Endothelial cell of umbilical vein (primary cell): ENCODE data around the gene POU2AF3. TPM values are rescaled to one million over a fixed set of nuclear protein-coding genes. Genes with fewer than 3 reads are reported as not detected.

Experiments
- BruUV-seq: library from RNA; stranded (reverse); fragments of 400-500 nt; replicated peaks from 2 replicates; lab custom pipeline; 2021; lab: Mats Ljungman, UMichigan
- CTCF ChIA-PET: fragments of 300-600, 350-600 bp; sonication (Branson Sonifier 250); formaldehyde crosslinking; loops from one replicate; lab custom pipeline; 2021; ENCODE audit warnings: antibody characterized with exemption, inconsistent platforms; lab: Charles Lee
- POLR2A ChIA-PET: fragments of 300-600, 350-600 bp; sonication (Branson Sonifier 250); formaldehyde crosslinking; loops from one replicate; lab custom pipeline; 2021; ENCODE audit warnings: antibody characterized with exemption, inconsistent platforms; lab: Charles Lee
- DNase-seq: peaks from one replicate; pipeline ENCODE4 v3.0.0-alpha.2; 2011; ENCODE audit warnings: low read depth, low spot score
- FAIRE-seq: peaks from 2 replicates; lab custom pipeline; 2011; peaks lifted over from hg19 to GRCh38; lab: Jason Lieb, UNC
- H2AFZ ChIP-seq: 2 replicates; pipeline ENCODE4 v1.6.0; 2012; ENCODE audit warnings: low read depth, low read length, control low read depth, inconsistent platforms
- H3K27ac ChIP-seq: 2 replicates; pipeline ENCODE4 v1.5.1; 2011; ENCODE audit warnings: low read depth, mild to moderate bottlenecking, control low read depth, low read length, moderate library complexity; ENCODE audit not compliant: insufficient read depth
- H3K27me3 ChIP-seq, 2 experiments: 2 replicates each; pipeline versions ENCODE4 v1.6.0 to v1.6.1; 2011; ENCODE audit warnings: low read length in 2 of 2, mixed read lengths in 1 of 2; ENCODE audit not compliant: control insufficient read depth in 2 of 2, insufficient read depth in 2 of 2
- H3K36me3 ChIP-seq, 2 experiments: 2 replicates in 1 of 2; 3 replicates in 1 of 2; pipeline ENCODE4 v1.5.1; 2011; ENCODE audit warnings: low read length in 2 of 2, mild to moderate bottlenecking in 1 of 2, moderate library complexity in 1 of 2; ENCODE audit not compliant: control insufficient read depth in 2 of 2, insufficient read depth in 2 of 2; ENCODE audit errors: extremely low read depth in 1 of 2
- H3K4me1 ChIP-seq: 3 replicates; pipeline ENCODE4 v1.5.1; 2011; ENCODE audit warnings: mild to moderate bottlenecking, low read length; ENCODE audit not compliant: control insufficient read depth, insufficient read depth; ENCODE audit errors: extremely low read depth
- H3K4me2 ChIP-seq: 2 replicates; pipeline ENCODE4 v1.6.1; 2011; ENCODE audit warnings: low read length, control low read depth, mixed read lengths; ENCODE audit not compliant: insufficient read depth
- H3K4me3 ChIP-seq, 3 experiments: fragments of 200-600 bp in 1 of 3; sonication (generic), shearing (Covaris generic) in 1 of 3; replicated peaks in 1 of 3; 2 replicates each; pipeline ENCODE4 v1.5.1; 2011 to 2016; ENCODE audit warnings: control low read depth in 3 of 3, low read length in 3 of 3, mild to moderate bottlenecking in 2 of 3, inconsistent platforms in 1 of 3, low read depth in 1 of 3, moderate library complexity in 1 of 3; ENCODE audit not compliant: insufficient read depth in 1 of 3
- H3K79me2 ChIP-seq: 2 replicates; pipeline ENCODE4 v1.6.0; 2012; ENCODE audit warnings: low read length, inconsistent platforms; ENCODE audit not compliant: control insufficient read depth, insufficient read depth
- H3K9ac ChIP-seq: replicated peaks from 2 replicates; pipeline ENCODE3; 2011; ENCODE audit warnings: low read length, control low read depth; ENCODE audit not compliant: insufficient read depth; ENCODE audit errors: extremely low read depth
- H3K9me1 ChIP-seq: replicated peaks from 3 replicates; pipeline ENCODE4 v1.6.0; 2011; ENCODE audit warnings: mild to moderate bottlenecking, low read length; ENCODE audit not compliant: control insufficient read depth, insufficient read depth; ENCODE audit errors: extremely low read depth
- H3K9me3 ChIP-seq: replicated peaks from 2 replicates; pipeline ENCODE4 v1.5.1; 2012; ENCODE audit warnings: low read length, inconsistent platforms; ENCODE audit not compliant: control insufficient read depth, insufficient read depth
- H4K20me1 ChIP-seq: replicated peaks from 2 replicates; pipeline ENCODE3; 2011; ENCODE audit warnings: mild to moderate bottlenecking, low read length; ENCODE audit not compliant: control insufficient read depth, insufficient read depth; ENCODE audit errors: extremely low read depth
- EZH2 ChIP-seq: IDR thresholded peaks from 2 replicates; pipeline ENCODE4 v1.6.1; 2012; ENCODE audit warnings: borderline replicate concordance, low read depth, mild to moderate bottlenecking, moderate library complexity, low read length, inconsistent platforms; ENCODE audit not compliant: severe bottlenecking
- FOS ChIP-seq: IDR thresholded peaks from 2 replicates; pipeline ENCODE4 v1.6.1; 2011; ENCODE audit warnings: mild to moderate bottlenecking, low read length, moderate library complexity, borderline replicate concordance; ENCODE audit not compliant: insufficient read depth
- GATA2 ChIP-seq: IDR thresholded peaks from 2 replicates; pipeline ENCODE4 v1.7.0; 2011; ENCODE audit warnings: low read depth, mild to moderate bottlenecking, moderate library complexity, mixed read lengths, low read length; ENCODE audit not compliant: insufficient read length, insufficient read depth
- JUN ChIP-seq: IDR thresholded peaks from 2 replicates; pipeline ENCODE4 v1.6.1; 2011; ENCODE audit warnings: borderline replicate concordance, low read depth; ENCODE audit not compliant: insufficient read length, insufficient read depth
- MAX ChIP-seq: IDR thresholded peaks from 2 replicates; pipeline ENCODE4 v1.6.1; 2011; ENCODE audit not compliant: insufficient read depth, insufficient read length
- MYC ChIP-seq: IDR thresholded peaks from one replicate; pipeline ENCODE4 v1.6.1; 2011; ENCODE audit warnings: mild to moderate bottlenecking, low read depth, low read length
- POLR2A ChIP-seq: IDR thresholded peaks from 2 replicates; pipeline ENCODE4 v1.6.1; 2012; ENCODE audit warnings: low read depth, mild to moderate bottlenecking, control low read depth, low read length
- POLR2AphosphoS5 ChIP-seq: IDR thresholded peaks from 2 replicates; pipeline ENCODE4 v1.6.1; 2012; ENCODE audit warnings: low read depth, mild to moderate bottlenecking, control low read depth, low read length, moderate library complexity; ENCODE audit not compliant: insufficient read depth
- dilution Hi-C: fragments of 300-500 bp; cut with MboI; formaldehyde crosslinking; loops from one replicate; pipeline ENCODE4 v1.15.0; 2019; ENCODE audit warnings: low sequenced_read_pairs; ENCODE audit not compliant: extremely low pct_ligation_motif_present
- intact Hi-C: fragments of 100-400 bp; cut with micrococcal nuclease; formaldehyde crosslinking; loops from one replicate; pipeline ENCODE4 v1.10.0; 2022
- polyA plus RNA-seq, 4 experiments: library from polyadenylated mRNA; depleted of rRNA in 3 of 4; stranded (reverse) in 3 of 4; unstranded in 1 of 4; fragments of >200 nt; gene quantifications; 2 replicates each; pipeline versions ENCODE4 v1.2.1 to v1.2.3, GENCODE V29; 2011 to 2012; ENCODE audit warnings: missing spikeins in 1 of 4
- total RNA-seq: library from RNA; stranded (reverse); gene quantifications from 2 replicates; pipeline ENCODE4 v1.2.3, GENCODE V29; 2021
- TF ChIP-seq, protein P1 (sequence below), 2 donors: IDR thresholded peaks; 1 replicate in 1 of 2; 2 replicates in 1 of 2; pipeline ENCODE4 v1.5.1; 2011; ENCODE audit warnings: low read length in 2 of 2, mild to moderate bottlenecking in 2 of 2, moderate library complexity in 2 of 2, control low read depth in 1 of 2, inconsistent platforms in 1 of 2, low read depth in 1 of 2; ENCODE audit not compliant: insufficient read depth in 1 of 2; ENCODE audit errors: extremely low read depth in 1 of 2

The POU2AF3 gene
- total and polyA plus RNA-seq, 2 donors (not counting 3 experiments of a cell fraction or from before 2014, with no cell fraction given), result not detected

DNA sequence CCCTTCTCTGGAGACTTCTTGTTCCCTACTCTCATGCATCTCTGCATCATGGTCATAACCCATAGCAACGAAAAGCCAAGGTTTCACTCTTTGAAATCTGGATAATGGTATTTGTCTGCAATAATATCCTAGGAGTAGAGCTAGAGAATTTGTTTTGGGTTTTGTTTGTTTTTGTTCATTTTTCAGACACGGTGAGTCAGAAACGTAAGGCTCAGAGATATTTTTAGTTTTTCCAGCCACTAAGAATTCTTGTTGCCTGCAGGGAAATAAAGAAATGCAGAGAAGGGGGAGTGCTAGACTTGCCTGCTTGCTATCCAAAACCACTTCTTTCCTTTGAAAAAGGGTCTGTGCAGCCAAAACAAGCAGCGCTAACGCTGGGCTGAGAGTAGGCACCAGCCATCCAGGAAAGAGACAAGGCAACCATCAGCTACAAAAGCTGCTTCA lies 26.0 kb downstream of the POU2AF3 start:
- ChIA-PET POLR2A (no interaction called here), CTCF (no interaction called here)
- Histone ChIP-seq H3K9me3 (no peaks in the 10 kb centered on the region), H3K9me1 (no peaks in the 10 kb centered on the region), H3K27me3 (no peaks in the 10 kb centered on the region), H3K4me3 (no peak overlapping the region), H3K9ac (no peak overlapping the region), H4K20me1 (no peaks in the 10 kb centered on the region), H3K27ac (no peak overlapping the region), H3K4me1 (no peaks in the 10 kb centered on the region), H3K36me3 (no peaks in the 10 kb centered on the region), H3K4me2 (no peak overlapping the region), H2AFZ (no peak overlapping the region), H3K79me2 (no peaks in the 10 kb centered on the region)
- FAIRE-seq (no peak), DNase-seq (no peak)
- no TSS peak for BruUV-seq
- TF ChIP-seq FOS (no peak), POLR2AphosphoS5 (no peak), MAX (no peak), POLR2A (no peak), GATA2 (no peak), MYC (no peak), JUN (no peak), EZH2 (no peak)
- TF ChIP-seq, protein P1, sequence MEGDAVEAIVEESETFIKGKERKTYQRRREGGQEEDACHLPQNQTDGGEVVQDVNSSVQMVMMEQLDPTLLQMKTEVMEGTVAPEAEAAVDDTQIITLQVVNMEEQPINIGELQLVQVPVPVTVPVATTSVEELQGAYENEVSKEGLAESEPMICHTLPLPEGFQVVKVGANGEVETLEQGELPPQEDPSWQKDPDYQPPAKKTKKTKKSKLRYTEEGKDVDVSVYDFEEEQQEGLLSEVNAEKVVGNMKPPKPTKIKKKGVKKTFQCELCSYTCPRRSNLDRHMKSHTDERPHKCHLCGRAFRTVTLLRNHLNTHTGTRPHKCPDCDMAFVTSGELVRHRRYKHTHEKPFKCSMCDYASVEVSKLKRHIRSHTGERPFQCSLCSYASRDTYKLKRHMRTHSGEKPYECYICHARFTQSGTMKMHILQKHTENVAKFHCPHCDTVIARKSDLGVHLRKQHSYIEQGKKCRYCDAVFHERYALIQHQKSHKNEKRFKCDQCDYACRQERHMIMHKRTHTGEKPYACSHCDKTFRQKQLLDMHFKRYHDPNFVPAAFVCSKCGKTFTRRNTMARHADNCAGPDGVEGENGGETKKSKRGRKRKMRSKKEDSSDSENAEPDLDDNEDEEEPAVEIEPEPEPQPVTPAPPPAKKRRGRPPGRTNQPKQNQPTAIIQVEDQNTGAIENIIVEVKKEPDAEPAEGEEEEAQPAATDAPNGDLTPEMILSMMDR (IDR thresholded peaks at IDR 0.05; ENCODE audit: extremely low read depth in 1 of 2, insufficient read depth in 1 of 2, low read depth in 1 of 2, low read length in 2 of 2), result no peak
- dilution Hi-C loops, result no loop called here
- intact Hi-C loops, result no loop called here
